ENCODE results near the gene GNA14. TPM values are rescaled to one million over a fixed set of nuclear protein-coding genes. Genes with fewer than 3 reads are reported as not detected.

Gene GNA14
- total and polyA plus RNA-seq, 2 donors (not counting 1 experiment from before 2014, with no cell fraction given), result 0.50 to 0.52 TPM

GRCh38 chr9:77423841-77424240 is 224.3 kb downstream of the GNA14 start:
- Histone ChIP-seq H3K27me3 (ENCODE audit: control insufficient read depth, insufficient read depth, low read length) (no peaks in the 10 kb centered on the region), H4K20me1 (ENCODE audit: control insufficient read depth, extremely low read depth, insufficient read depth, low read length) (no peaks in the 10 kb centered on the region)

GRCh38 chr9:77422969-77423368 is 225.2 kb downstream of the GNA14 start:
- H3K4me2 ChIP-seq (ENCODE audit: extremely low read depth, insufficient read depth, low read length), result no peak overlapping the region
- no peaks in the 10 kb centered on the region for H4K20me1 ChIP-seq (ENCODE audit: control insufficient read depth, extremely low read depth, insufficient read depth, low read length)
- H3K36me3 ChIP-seq (ENCODE audit: control insufficient read depth, insufficient read depth, low read length), result no peaks in the 10 kb centered on the region
- no peak overlapping the region for H3K9ac ChIP-seq (ENCODE audit: insufficient read depth, low read length)
- H3K4me3 ChIP-seq (replicated peaks in 1 of 4; ENCODE audit: control extremely low read depth in 1 of 4, insufficient read depth in 1 of 4, low read depth in 3 of 4, low read length in 4 of 4), result no peak overlapping the region
- no peaks in the 10 kb centered on the region for H3K79me2 ChIP-seq (ENCODE audit: control insufficient read depth, insufficient read depth, low read length)
- H3K27ac ChIP-seq (ENCODE audit: insufficient read depth, low read length), result no peak overlapping the region
- no peak overlapping the region for H2AFZ ChIP-seq (ENCODE audit: low read length)
- H3K9me3 ChIP-seq (ENCODE audit: control insufficient read depth, insufficient read depth, low read depth, low read length), result no peaks in the 10 kb centered on the region
- no peaks in the 10 kb centered on the region for H3K4me1 ChIP-seq (ENCODE audit: control insufficient read depth, extremely low read depth, insufficient read depth, low read length)
- no peaks in the 10 kb centered on the region for H3K27me3 ChIP-seq (ENCODE audit: control insufficient read depth, insufficient read depth, low read length)
- TF ChIP-seq, protein P1, sequence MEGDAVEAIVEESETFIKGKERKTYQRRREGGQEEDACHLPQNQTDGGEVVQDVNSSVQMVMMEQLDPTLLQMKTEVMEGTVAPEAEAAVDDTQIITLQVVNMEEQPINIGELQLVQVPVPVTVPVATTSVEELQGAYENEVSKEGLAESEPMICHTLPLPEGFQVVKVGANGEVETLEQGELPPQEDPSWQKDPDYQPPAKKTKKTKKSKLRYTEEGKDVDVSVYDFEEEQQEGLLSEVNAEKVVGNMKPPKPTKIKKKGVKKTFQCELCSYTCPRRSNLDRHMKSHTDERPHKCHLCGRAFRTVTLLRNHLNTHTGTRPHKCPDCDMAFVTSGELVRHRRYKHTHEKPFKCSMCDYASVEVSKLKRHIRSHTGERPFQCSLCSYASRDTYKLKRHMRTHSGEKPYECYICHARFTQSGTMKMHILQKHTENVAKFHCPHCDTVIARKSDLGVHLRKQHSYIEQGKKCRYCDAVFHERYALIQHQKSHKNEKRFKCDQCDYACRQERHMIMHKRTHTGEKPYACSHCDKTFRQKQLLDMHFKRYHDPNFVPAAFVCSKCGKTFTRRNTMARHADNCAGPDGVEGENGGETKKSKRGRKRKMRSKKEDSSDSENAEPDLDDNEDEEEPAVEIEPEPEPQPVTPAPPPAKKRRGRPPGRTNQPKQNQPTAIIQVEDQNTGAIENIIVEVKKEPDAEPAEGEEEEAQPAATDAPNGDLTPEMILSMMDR (conservative IDR thresholded peaks at IDR 0.05 in 1 of 2, IDR thresholded peaks at IDR 0.05 in 1 of 2; ENCODE audit: low read depth in 1 of 2, low read length in 2 of 2), result no peak
- TF ChIP-seq EZH2 (IDR thresholded peaks at IDR 0.05; ENCODE audit: low read length, missing control alignments), result no peak
- no peak for DNase-seq (ENCODE audit: low read depth in 2 of 2)

More at GRCh38 chr9:77423841-77424240, 224.3 kb downstream of the GNA14 start:
- Histone ChIP-seq H2AFZ (ENCODE audit: low read length) (no peak overlapping the region), H3K27ac (ENCODE audit: insufficient read depth, low read length) (no peak overlapping the region), H3K4me2 (ENCODE audit: extremely low read depth, insufficient read depth, low read length) (no peak overlapping the region), H3K36me3 (ENCODE audit: control insufficient read depth, insufficient read depth, low read length) (no peaks in the 10 kb centered on the region), H3K79me2 (ENCODE audit: control insufficient read depth, insufficient read depth, low read length) (no peaks in the 10 kb centered on the region), H3K4me3 (replicated peaks in 1 of 4; ENCODE audit: control extremely low read depth in 1 of 4, insufficient read depth in 1 of 4, low read depth in 3 of 4, low read length in 4 of 4) (no peak overlapping the region), H3K9me3 (ENCODE audit: control insufficient read depth, insufficient read depth, low read depth, low read length) (no peaks in the 10 kb centered on the region), H3K9ac (ENCODE audit: insufficient read depth, low read length) (no peak overlapping the region), H3K4me1 (ENCODE audit: control insufficient read depth, extremely low read depth, insufficient read depth, low read length) (no peaks in the 10 kb centered on the region)
- DNase-seq (ENCODE audit: low read depth in 2 of 2), result no peak
- TF ChIP-seq, protein P1 (conservative IDR thresholded peaks at IDR 0.05 in 1 of 2, IDR thresholded peaks at IDR 0.05 in 1 of 2; ENCODE audit: low read depth in 1 of 2, low read length in 2 of 2), result no peak
- no peak for TF ChIP-seq EZH2 (IDR thresholded peaks at IDR 0.05; ENCODE audit: low read length, missing control alignments)

DNA sequence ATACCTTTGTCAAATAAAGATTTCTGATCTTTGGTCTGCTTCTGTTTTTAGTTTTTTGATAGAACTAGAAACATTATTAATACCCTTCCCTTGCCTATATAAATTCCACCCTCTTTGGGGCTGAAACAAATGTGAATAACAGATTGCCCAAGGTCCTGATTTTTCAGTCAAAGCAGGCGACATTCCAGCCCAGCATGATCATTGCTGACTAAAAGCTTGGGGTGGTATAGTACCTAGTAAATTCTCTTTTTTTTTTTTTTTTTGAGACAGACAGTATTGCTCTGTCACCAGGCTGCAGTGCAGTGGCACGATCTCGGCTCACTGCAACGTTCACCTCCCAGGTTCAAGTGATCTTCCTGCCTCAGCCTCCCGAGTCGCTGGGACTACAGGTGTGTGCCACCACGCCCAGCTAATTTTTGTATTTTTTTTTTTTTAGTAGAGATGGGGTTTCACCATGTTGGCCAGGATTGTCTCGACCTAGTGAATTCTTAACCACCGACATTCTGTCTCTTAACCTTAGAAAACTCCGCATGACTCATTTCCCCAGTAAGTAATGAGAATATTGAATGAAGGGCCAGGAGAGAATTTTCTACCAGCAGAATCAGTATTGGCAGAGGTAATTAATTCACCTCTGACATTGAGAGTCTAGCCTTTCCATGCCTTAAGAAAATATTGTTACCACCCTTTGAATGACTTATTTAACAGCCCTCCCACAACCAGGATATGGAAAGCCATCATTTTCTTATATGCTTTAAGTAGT is 226.4 kb downstream of the GNA14 start:
- Histone ChIP-seq H3K4me3 (replicated peaks in 1 of 4; ENCODE audit: control extremely low read depth in 1 of 4, insufficient read depth in 1 of 4, low read depth in 3 of 4, low read length in 4 of 4) (no peak overlapping the region), H3K36me3 (ENCODE audit: control insufficient read depth, insufficient read depth, low read length) (no peaks in the 10 kb centered on the region), H4K20me1 (ENCODE audit: control insufficient read depth, extremely low read depth, insufficient read depth, low read length) (no peaks in the 10 kb centered on the region), H3K27me3 (ENCODE audit: control insufficient read depth, insufficient read depth, low read length) (no peaks in the 10 kb centered on the region), H3K4me1 (ENCODE audit: control insufficient read depth, extremely low read depth, insufficient read depth, low read length) (peaks cover 4% of the 10 kb centered on the region), H3K9me3 (ENCODE audit: control insufficient read depth, insufficient read depth, low read depth, low read length) (no peaks in the 10 kb centered on the region), H3K9ac (ENCODE audit: insufficient read depth, low read length) (no peak overlapping the region), H3K27ac (ENCODE audit: insufficient read depth, low read length) (no peak overlapping the region), H3K79me2 (ENCODE audit: control insufficient read depth, insufficient read depth, low read length) (no peaks in the 10 kb centered on the region), H2AFZ (ENCODE audit: low read length) (no peak overlapping the region), H3K4me2 (ENCODE audit: extremely low read depth, insufficient read depth, low read length) (no peak overlapping the region)
- peak in 1 of 2 donors; percentile 49 for DNase-seq (ENCODE audit: low read depth in 2 of 2)
- TF ChIP-seq, protein P1 (conservative IDR thresholded peaks at IDR 0.05 in 1 of 2, IDR thresholded peaks at IDR 0.05 in 1 of 2; ENCODE audit: low read depth in 1 of 2, low read length in 2 of 2), result no peak
- no peak for TF ChIP-seq EZH2 (IDR thresholded peaks at IDR 0.05; ENCODE audit: low read length, missing control alignments)

Measured in fibroblast of lung (primary cell).